Measurements from ENCODE around the gene OGFOD2. TPM values are rescaled to one million over a fixed set of nuclear protein-coding genes. Genes with fewer than 3 reads are reported as not detected.

Gene OGFOD2
- total RNA-seq = 17.6 and 24.1 TPM in 2 replicates

DNA sequence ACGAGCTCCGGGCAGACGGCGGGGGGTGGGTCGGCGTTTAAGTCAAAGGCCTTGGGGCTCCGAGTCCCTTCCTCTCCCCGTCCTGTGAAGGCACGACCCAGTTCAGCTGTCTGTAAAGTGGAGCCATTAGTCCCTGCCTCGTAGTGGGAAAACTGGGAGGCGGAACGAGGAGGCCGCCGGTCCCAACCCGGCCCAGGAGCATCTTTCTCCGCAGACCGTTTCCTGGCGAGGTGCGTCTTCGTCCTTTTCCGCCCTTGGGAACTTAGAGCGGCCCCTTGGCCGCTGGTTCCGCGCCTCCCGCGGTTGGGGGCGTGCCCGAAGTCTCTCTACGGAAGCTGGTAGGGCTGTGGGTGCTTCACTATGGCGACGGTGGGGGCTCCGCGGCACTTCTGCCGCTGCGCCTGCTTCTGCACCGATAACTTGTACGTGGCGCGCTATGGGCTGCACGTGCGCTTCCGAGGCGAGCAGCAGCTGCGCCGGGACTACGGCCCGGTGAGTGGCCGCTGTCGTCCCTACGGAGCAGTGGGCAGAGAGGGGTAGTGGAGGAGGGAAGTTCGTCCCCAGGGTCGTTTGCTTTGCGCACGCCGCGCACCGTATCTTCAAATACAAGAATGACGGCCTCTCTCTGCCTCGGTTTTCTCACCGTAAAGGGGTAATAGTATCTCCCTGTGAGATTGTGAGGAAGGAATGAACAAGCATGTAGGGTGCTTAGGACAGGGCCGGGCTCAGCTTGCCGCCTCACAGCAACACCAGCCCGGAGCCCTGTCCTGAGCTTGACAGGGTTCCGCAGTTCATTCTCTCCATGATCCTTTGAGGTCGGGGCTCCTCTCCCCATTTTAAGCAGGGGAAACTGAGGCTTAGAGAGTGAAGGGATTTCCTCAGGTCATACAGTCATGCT is at the start of gene OGFOD2:
Gene OGFOD2, plus strand, starts transcription at position 353 of the 898 bp plus-strand sequence. Its CDS starts 8 bp downstream, at position 361.

DNA sequence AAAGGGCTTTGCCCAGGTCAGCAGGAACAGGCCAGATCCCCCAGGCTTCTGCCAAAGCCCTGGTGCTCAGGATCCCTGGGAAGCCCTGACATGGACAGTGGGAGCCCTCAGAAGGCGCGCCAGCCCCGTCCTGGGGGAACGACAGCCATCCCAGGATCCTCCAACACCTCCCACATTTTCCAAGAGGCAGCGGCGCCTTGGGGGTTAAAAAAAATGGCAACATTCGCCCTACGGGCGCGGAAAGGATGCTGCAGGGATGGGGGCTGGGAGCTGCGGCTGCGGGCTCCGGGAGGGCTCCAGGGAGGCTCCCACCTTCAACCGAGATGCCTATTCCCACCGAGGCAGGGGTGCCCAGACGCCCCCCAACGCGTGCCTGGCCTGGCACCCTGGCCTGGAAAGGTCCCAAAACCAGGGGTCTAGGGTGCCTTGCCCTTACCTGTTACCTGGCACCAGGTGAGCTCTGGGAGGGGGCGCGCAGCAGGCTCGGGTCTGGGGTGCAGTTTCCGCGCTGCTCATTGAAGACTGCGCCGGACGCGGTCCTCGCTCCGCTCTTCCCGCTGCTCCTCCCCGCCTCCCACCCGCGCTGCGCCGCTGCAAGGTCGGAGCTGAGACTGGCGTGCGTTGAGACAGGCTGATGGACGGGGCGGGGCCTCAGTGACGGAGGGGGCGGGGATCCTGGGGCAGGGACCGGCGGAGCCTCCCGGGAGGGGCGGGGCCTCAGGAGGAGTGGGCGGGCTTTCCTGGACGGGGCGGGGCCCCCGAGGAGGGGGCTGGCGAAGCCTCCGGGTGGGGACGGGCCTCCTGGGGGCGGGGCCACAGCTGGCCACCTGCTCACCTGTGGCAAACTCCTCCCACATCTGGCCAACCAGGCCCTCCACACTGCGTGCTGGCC is 8.9 kb upstream of the OGFOD2 start, which contains the start of gene ABCB9:
Gene ABCB9, minus strand, starts transcription at position 613 of the 892 bp plus-strand sequence. CDS start 6,228 bp downstream, outside the sequence.

DNA sequence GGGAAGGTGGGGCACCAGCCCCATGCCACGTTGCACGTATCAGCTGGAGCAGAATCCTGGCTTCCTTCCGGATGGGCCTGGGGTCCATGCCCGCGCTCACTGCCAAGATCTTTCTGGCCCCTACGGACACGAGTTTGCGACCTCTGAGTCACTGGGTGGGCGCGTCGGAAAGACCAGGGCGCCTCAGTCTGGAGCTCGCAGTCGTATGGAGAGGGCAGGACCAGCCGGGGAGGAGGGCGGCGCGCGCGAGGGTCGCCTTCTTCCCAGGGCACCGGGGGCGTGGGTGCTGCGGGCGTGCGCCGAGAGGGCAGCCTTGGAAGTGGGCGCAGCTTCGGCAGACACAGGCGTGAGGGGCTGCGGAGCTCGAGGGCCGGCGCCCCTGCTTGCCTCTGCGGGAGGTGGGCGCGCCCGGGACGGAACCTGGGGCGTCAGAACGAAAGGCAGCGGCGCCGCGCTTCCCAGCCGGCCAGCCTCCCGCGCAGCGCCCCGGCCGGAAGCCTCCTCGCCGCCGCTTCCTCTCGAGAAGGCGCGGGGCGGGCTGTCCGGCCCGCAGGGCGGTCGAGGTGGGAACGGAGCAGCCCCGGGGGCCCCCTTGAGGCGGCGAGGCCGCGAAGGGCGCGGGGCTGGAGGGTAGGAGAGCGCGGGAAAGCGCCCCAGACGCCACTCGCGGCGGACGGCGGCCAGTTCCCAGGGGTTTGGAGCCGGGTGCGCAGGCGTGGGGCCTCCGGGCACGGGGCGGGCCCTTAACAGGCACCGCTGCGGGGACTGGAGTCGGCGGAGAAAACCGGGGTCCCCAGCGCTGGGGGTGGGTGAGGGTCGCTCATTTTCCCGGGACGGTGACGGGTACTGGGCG is 5.4 kb downstream of the OGFOD2 start, which contains the start of gene ARL6IP4:
Gene ARL6IP4, plus strand, starts transcription at position 499 of the 853 bp plus-strand sequence. CDS start 459 bp downstream, outside the sequence.

Other genes starting within 250 kb of the OGFOD2 start
- gene HCAR1, start 244.4 kb upstream of the OGFOD2 start, total RNA-seq = 1.8 and 3.4 TPM in 2 replicates
- gene DENR, start 222.4 kb upstream of the OGFOD2 start, total RNA-seq = 21.9 and 31.1 TPM in 2 replicates
- 0.16 and 0.25 TPM in 2 replicates for gene CCDC62, start 200.7 kb upstream of the OGFOD2 start, total RNA-seq
- 32.6 and 76.2 TPM in 2 replicates for gene HIP1R, start 139.8 kb upstream of the OGFOD2 start, total RNA-seq
- gene VPS37B, start 79.1 kb upstream of the OGFOD2 start, total RNA-seq = 32.3 and 33.6 TPM in 2 replicates
- 7.0 and 9.1 TPM in 2 replicates for gene ABCB9, start 8.8 kb upstream of the OGFOD2 start, total RNA-seq
- 114 and 140 TPM in 2 replicates for gene ARL6IP4, start 5.4 kb downstream of the OGFOD2 start, total RNA-seq
- gene PITPNM2, start 175.8 kb downstream of the OGFOD2 start, total RNA-seq = 4.9 and 10.1 TPM in 2 replicates